ENCODE results near the gene PCDHA4.

DNA sequence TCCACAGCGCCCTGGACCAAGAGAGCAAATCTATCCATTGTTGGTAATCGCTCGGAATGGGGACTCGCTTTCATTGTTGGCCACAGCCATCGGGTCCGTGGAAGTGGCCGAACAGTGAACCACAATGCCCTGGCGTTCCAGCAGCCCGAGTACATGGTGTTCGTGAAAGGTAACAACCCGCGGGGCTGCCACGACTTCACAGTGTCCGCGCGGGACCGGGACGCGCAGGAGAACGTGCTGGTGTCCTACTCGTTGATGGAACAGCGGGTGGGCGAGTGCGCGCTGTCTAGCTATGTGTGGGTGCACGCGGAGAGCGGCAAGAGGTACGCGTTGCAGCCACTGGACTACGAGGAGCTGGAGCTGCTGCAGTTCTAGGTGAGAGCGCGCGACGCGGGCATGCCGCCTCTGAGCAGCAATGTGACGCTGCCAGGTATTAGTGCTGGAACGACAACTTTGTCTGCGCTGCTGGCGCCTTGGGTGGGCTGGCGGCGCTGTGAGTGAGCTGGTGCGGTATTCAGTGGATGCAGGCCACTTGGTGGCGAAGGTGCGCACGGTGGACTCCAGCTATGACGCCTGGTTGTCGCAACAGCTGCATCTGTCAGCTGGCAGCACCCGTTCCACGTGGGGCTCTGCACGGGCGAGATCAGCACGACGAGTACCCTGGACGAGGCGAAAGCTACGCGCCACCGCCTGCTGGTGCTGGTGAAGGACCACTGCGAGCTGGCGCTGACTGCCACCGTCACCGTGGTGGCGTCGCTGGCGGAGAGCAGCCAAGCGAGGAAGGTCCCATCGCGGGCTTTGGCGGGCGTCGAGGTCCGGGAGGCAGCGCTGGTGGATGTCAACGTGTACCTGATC is 55.8 kb downstream of the PCDHA4 start:
- TF ChIP-seq, protein P1, sequence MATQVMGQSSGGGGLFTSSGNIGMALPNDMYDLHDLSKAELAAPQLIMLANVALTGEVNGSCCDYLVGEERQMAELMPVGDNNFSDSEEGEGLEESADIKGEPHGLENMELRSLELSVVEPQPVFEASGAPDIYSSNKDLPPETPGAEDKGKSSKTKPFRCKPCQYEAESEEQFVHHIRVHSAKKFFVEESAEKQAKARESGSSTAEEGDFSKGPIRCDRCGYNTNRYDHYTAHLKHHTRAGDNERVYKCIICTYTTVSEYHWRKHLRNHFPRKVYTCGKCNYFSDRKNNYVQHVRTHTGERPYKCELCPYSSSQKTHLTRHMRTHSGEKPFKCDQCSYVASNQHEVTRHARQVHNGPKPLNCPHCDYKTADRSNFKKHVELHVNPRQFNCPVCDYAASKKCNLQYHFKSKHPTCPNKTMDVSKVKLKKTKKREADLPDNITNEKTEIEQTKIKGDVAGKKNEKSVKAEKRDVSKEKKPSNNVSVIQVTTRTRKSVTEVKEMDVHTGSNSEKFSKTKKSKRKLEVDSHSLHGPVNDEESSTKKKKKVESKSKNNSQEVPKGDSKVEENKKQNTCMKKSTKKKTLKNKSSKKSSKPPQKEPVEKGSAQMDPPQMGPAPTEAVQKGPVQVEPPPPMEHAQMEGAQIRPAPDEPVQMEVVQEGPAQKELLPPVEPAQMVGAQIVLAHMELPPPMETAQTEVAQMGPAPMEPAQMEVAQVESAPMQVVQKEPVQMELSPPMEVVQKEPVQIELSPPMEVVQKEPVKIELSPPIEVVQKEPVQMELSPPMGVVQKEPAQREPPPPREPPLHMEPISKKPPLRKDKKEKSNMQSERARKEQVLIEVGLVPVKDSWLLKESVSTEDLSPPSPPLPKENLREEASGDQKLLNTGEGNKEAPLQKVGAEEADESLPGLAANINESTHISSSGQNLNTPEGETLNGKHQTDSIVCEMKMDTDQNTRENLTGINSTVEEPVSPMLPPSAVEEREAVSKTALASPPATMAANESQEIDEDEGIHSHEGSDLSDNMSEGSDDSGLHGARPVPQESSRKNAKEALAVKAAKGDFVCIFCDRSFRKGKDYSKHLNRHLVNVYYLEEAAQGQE (IDR thresholded peaks at IDR 0.05; ENCODE audit: insufficient read depth in 1 of 2, low read depth in 2 of 2, low read length in 2 of 2), result no peak
- TF ChIP-seq SIN3A (IDR thresholded peaks at IDR 0.05; ENCODE audit: borderline replicate concordance, insufficient read depth, low read length), result no peak
- no peak for TF ChIP-seq POLR2AphosphoS5 (IDR thresholded peaks at IDR 0.05; ENCODE audit: low read depth, low read length)

All from PFSK-1 (cell line).